GM21447 (cell line): ENCODE data around the gene DENND4B.

Experiments
- ATAC-seq: cut with Tn5 transposase; IDR thresholded peaks from one replicate; pipeline ENCODE4 v1.9.1; 2021; ENCODE audit not compliant: unreplicated experiment

Gene DENND4B

GRCh38 chr1:153945795-153946621 lies 510 bp downstream of the DENND4B start:
- ATAC-seq: peak; percentile 73

DNA sequence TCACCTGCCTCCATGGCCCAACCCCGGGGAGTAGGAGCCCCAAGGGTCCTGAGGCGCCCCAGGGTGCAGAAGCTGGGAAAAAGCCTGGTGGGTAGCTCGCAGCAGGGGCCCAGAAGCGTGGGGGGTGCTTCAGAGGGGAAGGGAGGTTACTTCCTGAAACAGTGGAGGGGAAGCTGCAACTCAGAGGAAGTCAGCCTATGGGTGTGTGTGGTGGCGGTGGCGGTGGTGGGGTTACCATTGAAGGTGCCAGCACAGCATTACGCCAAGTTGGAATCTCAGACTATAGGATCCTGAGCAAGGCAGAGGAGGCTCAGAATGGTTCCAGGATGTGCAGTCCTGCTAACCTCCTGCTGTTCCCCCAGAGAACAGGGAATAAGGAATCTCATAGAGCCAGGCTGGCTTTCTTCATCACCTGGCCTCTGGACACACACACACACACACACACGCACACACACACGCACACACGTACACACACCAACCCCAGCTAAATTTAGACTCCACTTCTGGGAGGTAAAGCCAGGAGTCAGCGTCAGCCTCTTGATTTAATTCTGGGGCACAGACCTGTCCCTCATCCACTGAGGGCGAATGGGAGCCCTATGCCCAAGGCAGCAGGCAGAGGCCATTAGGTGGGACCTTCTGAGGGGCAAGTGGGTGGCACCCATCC lies 1.3 kb downstream of the DENND4B start:
- ATAC-seq: no peak

DNA sequence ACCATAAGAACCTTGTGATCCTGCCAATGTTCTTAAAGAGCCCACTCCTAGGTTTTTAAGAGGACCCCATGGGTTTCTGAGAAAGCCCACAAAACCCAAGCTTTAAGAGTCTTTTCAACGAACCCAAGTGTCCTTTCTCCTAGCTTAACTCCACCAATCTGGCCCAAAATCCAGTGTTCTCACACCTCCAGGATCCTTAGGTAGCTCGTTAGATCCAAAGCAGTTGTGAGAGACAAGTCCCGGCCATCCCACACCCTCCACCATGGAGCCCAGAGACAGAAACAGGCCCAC lies 1.7 kb downstream of the DENND4B start:
- ATAC-seq: no peak

- ATAC-seq: no peak
These were observed 2.3 kb downstream of the DENND4B start for GRCh38 chr1:153944005-153944826.

DNA sequence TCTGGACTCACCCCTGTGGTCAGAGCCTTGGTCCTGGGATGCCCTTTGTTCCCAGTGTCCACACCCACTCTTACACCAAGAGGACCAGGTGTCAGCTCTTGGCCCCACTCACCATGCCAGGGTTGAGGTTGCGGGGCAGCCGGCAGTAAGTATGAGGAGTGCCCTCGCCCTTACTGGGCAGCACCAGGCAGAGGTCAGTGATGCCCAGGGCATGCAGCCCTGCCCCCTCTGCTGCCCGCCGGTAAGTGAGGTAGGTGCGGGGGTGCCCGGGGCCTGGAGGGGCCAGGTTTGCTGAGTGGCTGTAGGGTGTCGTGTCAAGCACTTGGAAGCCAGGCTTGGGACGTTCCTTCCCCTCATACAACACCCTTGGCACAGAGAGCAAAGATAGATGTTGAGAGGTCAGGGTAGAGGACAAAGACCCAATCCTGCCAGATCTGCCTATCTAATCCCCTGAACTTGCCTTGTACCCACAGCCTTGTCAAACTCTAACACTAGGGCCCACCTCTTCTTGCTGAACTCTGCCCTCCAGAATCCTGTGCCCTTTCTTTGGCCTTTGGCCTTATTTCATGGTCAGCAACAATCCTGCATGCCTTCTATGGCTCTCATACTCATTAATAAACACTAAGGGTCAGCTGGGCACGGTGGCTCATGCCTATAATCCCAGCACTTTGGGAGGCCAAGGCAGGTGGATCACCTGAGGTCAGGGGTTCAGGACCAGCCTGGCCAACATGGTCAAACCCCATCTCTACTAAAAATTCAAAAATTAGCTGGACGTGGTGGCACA lies 3.6 kb downstream of the DENND4B start:
- no peak for ATAC-seq

DNA sequence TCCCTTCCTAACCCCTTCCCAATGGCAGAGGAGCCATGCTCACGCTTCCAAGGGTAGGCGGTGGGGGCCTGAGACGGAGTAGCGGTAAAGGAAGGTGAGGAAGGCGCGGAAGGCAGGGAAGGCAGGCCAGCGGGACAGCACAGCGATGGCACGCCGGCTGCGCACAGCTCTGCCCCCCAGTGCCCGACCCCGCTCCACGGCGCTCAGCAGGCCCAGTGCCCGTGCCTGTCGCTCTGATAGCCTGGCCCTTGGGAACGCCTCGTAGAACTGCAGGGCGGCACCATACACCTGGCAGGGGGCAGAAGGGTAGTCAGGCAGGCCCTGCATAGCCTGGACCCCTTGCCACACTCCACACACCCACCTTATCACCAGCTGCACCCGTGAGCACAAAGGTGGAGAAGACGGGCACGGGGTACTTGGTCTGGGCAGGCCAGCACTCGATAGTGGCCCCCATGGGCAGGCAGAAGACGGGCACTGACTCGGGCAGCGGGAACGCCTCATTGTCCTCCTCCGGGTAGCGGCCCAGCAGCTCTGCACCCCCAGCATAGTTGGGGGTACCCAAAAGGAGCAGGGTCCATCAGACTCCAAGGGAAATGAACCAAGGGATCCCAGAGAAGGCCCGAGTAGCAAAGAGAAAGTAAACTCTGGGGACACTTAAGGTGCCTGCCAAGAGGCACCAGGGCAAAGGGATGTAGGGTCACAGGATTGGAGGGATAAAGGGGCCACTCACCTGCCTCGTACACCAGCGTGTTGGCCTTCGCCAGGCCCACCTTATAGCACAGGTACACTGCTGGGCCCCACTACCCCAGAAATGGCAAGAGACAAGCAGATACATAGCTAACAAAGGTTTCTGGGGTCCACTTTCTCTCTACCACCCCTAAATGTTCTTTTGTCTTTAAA lies 4.4 kb downstream of the DENND4B start:
- ATAC-seq: no peak

DNA sequence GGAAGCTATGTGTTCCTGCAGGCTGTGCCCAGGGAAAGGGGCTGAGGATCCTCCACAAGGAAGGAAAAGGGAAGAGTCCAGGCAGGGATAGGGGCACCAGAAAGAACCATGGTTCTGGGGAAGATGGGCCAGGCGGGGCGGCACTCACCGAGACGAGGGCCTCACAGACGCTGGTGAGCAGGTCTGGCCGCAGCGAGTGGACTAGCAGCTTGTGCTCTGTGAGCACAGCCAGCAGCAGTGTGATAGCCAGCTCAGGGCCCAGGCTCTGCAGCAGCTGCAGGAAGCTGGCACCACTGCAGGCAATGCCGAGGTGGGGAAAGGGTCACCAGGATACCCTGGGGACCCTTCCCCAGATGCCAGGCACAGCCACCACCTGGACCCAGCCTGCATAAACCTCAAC lies 5.8 kb downstream of the DENND4B start:
- no peak for ATAC-seq

DNA sequence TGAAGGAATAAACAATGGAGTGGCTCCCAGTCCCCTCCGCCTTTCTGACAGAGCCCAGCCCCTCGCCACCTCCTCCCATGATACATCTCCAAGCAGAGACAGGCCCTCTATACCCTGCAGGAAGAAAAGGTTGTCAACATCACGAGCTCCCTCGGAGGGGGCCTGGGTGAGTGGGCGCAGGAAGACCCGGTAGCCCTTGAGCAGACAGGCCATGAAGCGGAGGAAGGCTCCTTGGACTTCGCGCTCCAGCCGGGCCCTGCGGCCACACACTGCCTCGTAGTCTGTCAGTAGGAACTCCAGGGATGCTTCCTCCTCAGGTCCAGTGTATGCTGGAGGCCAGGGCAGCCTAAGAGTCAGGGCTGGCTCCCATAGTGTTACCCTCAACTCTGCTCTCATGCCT lies 7.0 kb downstream of the DENND4B start:
- ATAC-seq: no peak

DNA sequence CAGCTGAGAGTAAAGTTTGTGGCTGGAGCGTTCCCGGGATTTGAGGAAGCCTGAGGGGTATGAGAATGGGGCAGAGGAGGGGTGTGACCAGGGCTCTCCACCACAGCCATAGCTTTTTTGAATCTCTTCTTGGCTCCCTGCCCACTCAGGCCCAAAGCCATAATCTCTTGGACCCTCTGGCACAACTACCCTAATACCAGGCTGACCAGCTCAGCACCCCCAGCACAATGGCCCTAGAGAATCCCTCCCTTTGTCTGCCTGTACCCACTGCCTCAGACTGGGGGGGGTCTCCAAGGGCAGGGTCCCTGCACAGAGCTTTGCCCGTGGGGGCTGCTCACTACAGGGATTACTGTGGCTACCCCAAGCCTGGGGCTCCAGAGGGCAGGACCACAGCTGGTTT lies 7.5 kb downstream of the DENND4B start:
- ATAC-seq: no peak

GRCh38 chr1:153937331-153937730 lies 9.2 kb downstream of the DENND4B start:
- ATAC-seq: no peak

GRCh38 chr1:153936011-153936802 lies 10.3 kb downstream of the DENND4B start:
- ATAC-seq: no peak

GRCh38 chr1:153934746-153935145 lies 11.8 kb downstream of the DENND4B start:
- no peak for ATAC-seq

GRCh38 chr1:153933955-153934354 lies 12.6 kb downstream of the DENND4B start:
- no peak for ATAC-seq

DNA sequence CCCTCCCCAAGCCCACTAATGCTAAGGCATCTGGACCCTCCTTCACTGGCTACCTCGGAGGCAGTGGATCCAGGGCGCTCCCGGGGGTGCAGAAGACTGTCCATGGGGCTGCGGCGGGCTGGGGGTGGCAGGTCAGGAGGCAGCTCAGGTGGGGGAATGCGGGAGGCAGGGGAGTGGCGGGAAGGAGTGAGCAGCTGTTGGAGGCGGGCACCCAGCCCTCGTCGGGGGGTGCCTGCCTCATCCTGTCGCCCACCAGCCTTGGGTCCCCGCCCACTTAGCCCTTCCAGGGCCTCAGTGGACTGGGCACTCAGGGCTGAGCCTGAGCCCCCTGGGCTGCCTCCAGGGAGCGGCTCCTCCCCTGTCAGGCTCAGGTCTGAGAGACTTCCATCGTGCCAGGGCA lies 13.1 kb downstream of the DENND4B start:
- no peak for ATAC-seq

- ATAC-seq: no peak
These were observed 14.1 kb downstream of the DENND4B start for GRCh38 chr1:153932156-153933131.

DNA sequence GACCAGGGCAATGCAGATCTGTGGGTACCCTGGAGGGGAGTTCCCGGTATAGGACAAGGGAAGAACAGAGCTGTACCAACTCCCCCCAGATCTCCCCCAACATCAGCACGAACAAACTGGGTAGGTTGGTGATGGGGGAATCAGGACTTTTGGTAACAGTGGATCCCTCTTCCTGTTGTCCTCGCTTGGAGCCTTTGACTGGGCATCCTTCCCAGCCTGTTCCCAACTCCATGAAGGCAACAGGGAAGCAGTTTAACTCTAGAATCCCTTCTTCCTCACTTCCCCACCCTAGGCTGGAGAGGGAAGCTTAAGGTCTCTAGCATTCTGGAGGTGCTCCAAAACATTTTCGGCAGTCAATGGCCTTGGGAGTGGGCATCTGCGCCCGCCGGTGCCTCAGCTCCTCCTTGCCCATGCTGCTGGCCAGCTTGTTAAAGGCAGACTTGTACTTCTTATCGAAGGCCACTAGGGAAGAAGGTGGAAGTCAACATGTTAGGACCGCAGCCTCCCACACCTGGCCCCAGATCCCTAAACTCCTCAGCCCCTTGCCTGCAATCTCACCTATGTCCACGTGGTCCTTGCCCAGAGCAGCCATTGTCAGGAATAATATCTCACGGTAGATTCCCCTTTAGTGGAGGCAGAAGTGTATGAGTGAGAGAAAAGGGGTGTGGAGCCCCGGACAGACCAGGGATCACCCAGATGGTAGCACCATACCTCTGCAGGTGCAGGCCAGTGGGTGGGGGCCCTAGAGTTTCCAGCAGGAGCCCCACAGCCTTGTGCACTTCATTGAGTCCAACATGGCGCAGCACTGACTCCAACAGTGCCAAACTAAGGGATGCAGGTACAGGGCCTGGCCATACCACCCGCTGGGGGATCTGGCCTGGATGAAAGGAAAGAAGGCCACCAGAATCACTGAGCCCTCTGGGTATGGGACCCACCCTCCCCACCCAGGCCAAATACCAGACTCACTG lies 16.3 kb downstream of the DENND4B start:
- no peak for ATAC-seq

- ATAC-seq: no peak
These were observed 17.1 kb downstream of the DENND4B start for GRCh38 chr1:153929426-153929825.
